Measurements from ENCODE around the gene AP5Z1.

GRCh38 chr7:4751398-4751947, 23.9 kb upstream of the AP5Z1 start:
- no peak for TF ChIP-seq CTCF (IDR thresholded peaks at IDR 0.05)
- TF ChIP-seq POLR2A (IDR thresholded peaks at IDR 0.05), result no peak

Measured in uterus (tissue), 2 donors.